GM23338 (cell line): ENCODE measurements around the gene FBL. TPM values are rescaled to one million over a fixed set of nuclear protein-coding genes. Genes with fewer than 3 reads are reported as not detected.

Experiments
- ATAC-seq: fragments of 200-7000 bp; cut with Tn5 transposase; 3 replicates; pipeline ENCODE4 v1.9.1; 2020
- DNase-seq: peaks from one replicate; pipeline ENCODE4 v3.0.0-alpha.2; 2015; ENCODE audit warnings: low spot score
- H2AFZ ChIP-seq: fragments of 200-600 bp; sonication (generic); 2 replicates; pipeline ENCODE4 v1.8.0; 2016; ENCODE audit warnings: antibody characterized with exemption, mild to moderate bottlenecking, moderate library complexity
- H3F3A ChIP-seq: fragments of 200-600 bp; sonication (generic); replicated peaks from 2 replicates; pipeline ENCODE4 v1.8.0; 2017; ENCODE audit warnings: antibody characterized with exemption, mixed run types, low read depth
- H3K27ac ChIP-seq: fragments of 200-600 bp; sonication (generic); 2 replicates; pipeline ENCODE4 v1.6.1; 2016; ENCODE audit warnings: low read depth
- H3K27me3 ChIP-seq: fragments of 200-600 bp; sonication (generic); 2 replicates; pipeline ENCODE4 v1.8.0; 2016; ENCODE audit warnings: mild to moderate bottlenecking, mixed run types, moderate library complexity; ENCODE audit not compliant: insufficient read depth
- H3K36me3 ChIP-seq: fragments of 200-600 bp; sonication (generic); 2 replicates; pipeline ENCODE4 v1.8.0; 2016; ENCODE audit warnings: mild to moderate bottlenecking; ENCODE audit not compliant: insufficient read depth
- H3K4me1 ChIP-seq: fragments of 200-600 bp; sonication (generic); 2 replicates; pipeline ENCODE4 v1.8.0; 2016; ENCODE audit warnings: mild to moderate bottlenecking, moderate library complexity; ENCODE audit not compliant: insufficient read depth
- H3K4me2 ChIP-seq: fragments of 200-600 bp; sonication (generic); 2 replicates; pipeline ENCODE4 v1.7.1; 2017; ENCODE audit warnings: mixed run types
- H3K4me3 ChIP-seq: fragments of 200-600 bp; sonication (generic); 2 replicates; pipeline ENCODE4 v1.6.1; 2016; ENCODE audit warnings: mixed run types
- H3K79me2 ChIP-seq: fragments of 200-600 bp; sonication (generic); replicated peaks from 2 replicates; pipeline ENCODE4 v1.8.0; 2017; ENCODE audit warnings: mild to moderate bottlenecking; ENCODE audit not compliant: insufficient read depth
- H3K9me2 ChIP-seq: fragments of 200-600 bp; sonication (generic); 2 replicates; pipeline ENCODE4 v1.8.0; 2017; ENCODE audit not compliant: insufficient read depth
- H4K20me1 ChIP-seq: fragments of 200-600 bp; sonication (generic); replicated peaks from 2 replicates; pipeline ENCODE4 v1.8.0; 2017; ENCODE audit warnings: mild to moderate bottlenecking; ENCODE audit not compliant: insufficient read depth
- H3K27ac Mint-ChIP-seq: 2 replicates; pipeline ENCODE4 v1.8.0; 2020; ENCODE audit warnings: inconsistent platforms, mild to moderate bottlenecking, moderate library complexity, mixed read lengths
- H3K27me3 Mint-ChIP-seq: 3 replicates; pipeline ENCODE4 v1.8.0; 2022; ENCODE audit warnings: low read depth, mild to moderate bottlenecking, moderate library complexity, mixed read lengths, inconsistent platforms; ENCODE audit not compliant: insufficient read depth, poor library complexity
- H3K36me3 Mint-ChIP-seq: 3 replicates; pipeline ENCODE4 v1.8.0; 2021; ENCODE audit warnings: low read depth, mild to moderate bottlenecking, inconsistent platforms, moderate library complexity, mixed read lengths
- H3K4me1 Mint-ChIP-seq: 3 replicates; pipeline ENCODE4 v1.8.0; 2020; ENCODE audit warnings: mild to moderate bottlenecking, inconsistent platforms, mixed read lengths
- H3K4me3 Mint-ChIP-seq: 3 replicates; pipeline ENCODE4 v1.8.0; 2021; ENCODE audit warnings: moderate library complexity, mild to moderate bottlenecking, inconsistent platforms, mixed read lengths
- H3K9me3 Mint-ChIP-seq: 3 replicates; pipeline ENCODE4 v1.8.0; 2020; ENCODE audit warnings: moderate library complexity, mild to moderate bottlenecking, inconsistent platforms, mixed read lengths
- CREB1 ChIP-seq: fragments of 250-450 bp; sonication (Bioruptor Pico); IDR thresholded peaks from 2 replicates; pipeline ENCODE4 v1.5.0; 2020; ENCODE audit warnings: low read depth, mild to moderate bottlenecking, moderate library complexity
- CTCF ChIP-seq, 2 experiments: fragments of 200-600 bp in 1 of 2; sonication (generic) in 1 of 2; conservative IDR thresholded peaks; 2 replicates each; pipeline versions ENCODE4 v1.5.1 to v1.6.1; 2016 to 2017; ENCODE audit warnings: antibody characterized with exemption in 2 of 2, low read depth in 2 of 2, mild to moderate bottlenecking in 2 of 2, moderate library complexity in 1 of 2
- EZH2phosphoT487 ChIP-seq: fragments of 200-600 bp; sonication (generic); IDR thresholded peaks from one replicate; pipeline ENCODE4 v1.8.1; 2018; ENCODE audit warnings: antibody characterized with exemption; ENCODE audit not compliant: unreplicated experiment
- JUNB ChIP-seq: IDR thresholded peaks from one replicate; pipeline ENCODE4 v1.6.1; 2016; ENCODE audit warnings: antibody characterized with exemption; ENCODE audit not compliant: unreplicated experiment
- NANOG ChIP-seq: IDR thresholded peaks from 2 replicates; pipeline ENCODE4 v1.6.1; 2016; ENCODE audit warnings: antibody characterized with exemption, borderline replicate concordance
- POLR2AphosphoS5 ChIP-seq: IDR thresholded peaks from 2 replicates; pipeline ENCODE4 v1.6.1; 2016; ENCODE audit warnings: antibody characterized with exemption, low read depth
- ZNF114 ChIP-seq: fragments of 250-450 bp; sonication (Bioruptor Pico); IDR thresholded peaks from 2 replicates; pipeline ENCODE4 v1.5.0; 2020; ENCODE audit warnings: mild to moderate bottlenecking, moderate library complexity
- ZNF462 ChIP-seq: fragments of 250-450 bp; sonication (Bioruptor Pico); IDR thresholded peaks from 2 replicates; pipeline ENCODE4 v1.5.0; 2020; ENCODE audit warnings: mild to moderate bottlenecking, moderate library complexity
- polyA plus RNA-seq: library from polyadenylated mRNA; unstranded; fragments of >200 nt; fragmentation: Nextera tagmentation; extraction: Ambion mirVana; gene quantifications from 2 replicates; pipeline ENCODE4 v1.2.1, GENCODE V29; 2016
- total RNA-seq: library from RNA; depleted of rRNA; stranded (reverse); fragments of >200 nt; shearing (Covaris generic); gene quantifications from 2 replicates; pipeline ENCODE4 v1.2.3, GENCODE V29; 2014
- TF ChIP-seq, protein P1 (sequence below): IDR thresholded peaks from 2 replicates; pipeline ENCODE4 v1.6.1; 2016; ENCODE audit warnings: antibody characterized with exemption

The FBL gene
- total and polyA plus RNA-seq, 2 experiments from 2014 or later = 403 to 553 TPM

DNA sequence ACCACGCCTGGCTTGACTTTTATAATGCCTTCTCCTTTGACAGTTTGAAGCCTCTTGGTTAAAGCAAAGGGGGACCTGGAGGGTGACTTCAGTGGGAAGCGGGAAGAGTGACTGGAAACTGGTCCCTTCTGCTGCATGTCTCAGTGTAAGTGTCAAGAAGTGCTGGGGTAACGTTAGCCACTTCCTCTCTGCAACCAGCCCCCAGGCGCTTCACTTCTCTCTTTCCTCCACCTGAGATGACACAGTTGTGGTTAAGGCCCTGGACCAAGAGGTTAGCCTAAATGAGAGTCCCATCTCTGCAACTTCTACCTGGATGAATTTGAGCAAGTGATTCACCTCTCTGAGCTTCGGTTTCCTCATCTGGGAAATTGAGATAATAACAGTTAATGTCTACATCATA is 51.2 kb downstream of the FBL start:
- Histone ChIP-seq H2AFZ (no peak overlapping the region), H3K4me1 (peaks cover 19% of the 10 kb centered on the region), H4K20me1 (no peaks in the 10 kb centered on the region), H3K4me2 (no peak overlapping the region), H3K27me3 (no peaks in the 10 kb centered on the region), H3K79me2 (no peaks in the 10 kb centered on the region), H3K4me3 (no peak overlapping the region), H3K36me3 (no peaks in the 10 kb centered on the region), H3F3A (no peaks in the 10 kb centered on the region), H3K9me2 (no peaks in the 10 kb centered on the region), H3K27ac (no peak overlapping the region)
- DNase-seq = no peak
- no peak overlapping the region for H3K4me3 Mint-ChIP-seq
- no peaks in the 10 kb centered on the region for H3K36me3 Mint-ChIP-seq
- TF ChIP-seq CTCF (conservative IDR thresholded peaks at IDR 0.05; ENCODE audit: low read depth in 2 of 2) = no peak
- TF ChIP-seq EZH2phosphoT487 = no peak
- TF ChIP-seq CREB1 = no peak
- TF ChIP-seq JUNB = no peak
- TF ChIP-seq, protein P1, sequence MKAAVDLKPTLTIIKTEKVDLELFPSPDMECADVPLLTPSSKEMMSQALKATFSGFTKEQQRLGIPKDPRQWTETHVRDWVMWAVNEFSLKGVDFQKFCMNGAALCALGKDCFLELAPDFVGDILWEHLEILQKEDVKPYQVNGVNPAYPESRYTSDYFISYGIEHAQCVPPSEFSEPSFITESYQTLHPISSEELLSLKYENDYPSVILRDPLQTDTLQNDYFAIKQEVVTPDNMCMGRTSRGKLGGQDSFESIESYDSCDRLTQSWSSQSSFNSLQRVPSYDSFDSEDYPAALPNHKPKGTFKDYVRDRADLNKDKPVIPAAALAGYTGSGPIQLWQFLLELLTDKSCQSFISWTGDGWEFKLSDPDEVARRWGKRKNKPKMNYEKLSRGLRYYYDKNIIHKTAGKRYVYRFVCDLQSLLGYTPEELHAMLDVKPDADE = no peak
- no peak for ATAC-seq
- no peak overlapping the region for H3K27ac Mint-ChIP-seq
- H3K4me1 Mint-ChIP-seq = peaks cover 26% of the 10 kb centered on the region
- H3K9me3 Mint-ChIP-seq = no peaks in the 10 kb centered on the region; the same call in 2 of the 3 replicates
- no peaks in the 10 kb centered on the region for H3K27me3 Mint-ChIP-seq

GRCh38 chr19:39792999-39793546 is 53.1 kb downstream of the FBL start:
- peaks cover 19% of the 10 kb centered on the region for H3K4me1 ChIP-seq
- no peaks in the 10 kb centered on the region for H3K9me2 ChIP-seq
- peak overlapping the region; percentile 39; the same call in 1 of the 2 replicates for H3K27ac Mint-ChIP-seq
- H3K27me3 ChIP-seq = no peaks in the 10 kb centered on the region
- no peaks in the 10 kb centered on the region; the same call in 2 of the 3 replicates for H3K9me3 Mint-ChIP-seq
- peak; percentile 88 to 96 for TF ChIP-seq CTCF (conservative IDR thresholded peaks at IDR 0.05; ENCODE audit: low read depth in 2 of 2)
- TF ChIP-seq ZNF114 (CRISPR knock-in tag) = no peak
- no peak for TF ChIP-seq ZNF462 (CRISPR knock-in tag)
- TF ChIP-seq POLR2AphosphoS5 = 0 out of 2 replicates have a peak, but pooled peaks have one; percentile 26
- no peak for TF ChIP-seq NANOG
- ATAC-seq (peak; percentile 93), DNase-seq (peak; percentile 93)
- H2AFZ ChIP-seq = peak overlapping the region; percentile 60; the same call in 1 of the 2 replicates
- peaks cover 26% of the 10 kb centered on the region for H3K4me1 Mint-ChIP-seq
- H3K27me3 Mint-ChIP-seq = peaks cover 2% of the 10 kb centered on the region
- H3K4me2 ChIP-seq = peak overlapping the region; percentile 70
- H3K36me3 Mint-ChIP-seq = no peaks in the 10 kb centered on the region
- H4K20me1 ChIP-seq = no peaks in the 10 kb centered on the region
- H3K27ac ChIP-seq = no peak overlapping the region
- H3K4me3 Mint-ChIP-seq = peak overlapping the region; percentile 72
- H3K36me3 ChIP-seq = no peaks in the 10 kb centered on the region
- no peaks in the 10 kb centered on the region for H3K79me2 ChIP-seq
- H3K4me3 ChIP-seq = peak overlapping the region; percentile 62
- H3F3A ChIP-seq = no peaks in the 10 kb centered on the region
